GM04503 (cell line): Measurements from ENCODE around the gene SLC16A10.
"Not testable (repeated sequence)": the region's sequence is repeated elsewhere in the genome, so short reads cannot be mapped to it uniquely, and the experiment has no call there.

Source experiments
- DNase-seq: peaks from one replicate; pipeline ENCODE4 v3.0.0-alpha.2; 2012; ENCODE audit warnings: low read depth

SLC16A10 gene

GRCh38 chr6:111219785-111220184, 132.5 kb downstream of the SLC16A10 start:
- DNase-seq = no peak

GRCh38 chr6:111220383-111221031, 133.2 kb downstream of the SLC16A10 start:
- no peak for DNase-seq

GRCh38 chr6:111221804-111222203, 134.5 kb downstream of the SLC16A10 start:
- no peak for DNase-seq

- DNase-seq = no peak
Measured at GRCh38 chr6:111222341-111222740, 135.0 kb downstream of the SLC16A10 start.

- no peak for DNase-seq
Measured at GRCh38 chr6:111228094-111228493, 140.8 kb downstream of the SLC16A10 start.

GRCh38 chr6:111230351-111231089, 143.2 kb downstream of the SLC16A10 start:
- DNase-seq = peak; percentile 39

- DNase-seq = no peak
Measured at GRCh38 chr6:111231090-111231459, 143.8 kb downstream of the SLC16A10 start.

GRCh38 chr6:111237852-111238251, 150.5 kb downstream of the SLC16A10 start:
- DNase-seq = no peak

- DNase-seq = no peak
Measured at GRCh38 chr6:111238464-111239119, 151.3 kb downstream of the SLC16A10 start.

GRCh38 chr6:111239461-111239860, 152.2 kb downstream of the SLC16A10 start:
- DNase-seq = no peak

GRCh38 chr6:111242452-111242851, 155.1 kb downstream of the SLC16A10 start:
- no peak for DNase-seq

GRCh38 chr6:111243095-111243494, 155.8 kb downstream of the SLC16A10 start:
- DNase-seq = no peak

GRCh38 chr6:111248789-111249188, 161.5 kb downstream of the SLC16A10 start:
- no peak for DNase-seq

GRCh38 chr6:111250791-111251354, 163.6 kb downstream of the SLC16A10 start:
- DNase-seq = no peak

- no peak for DNase-seq
Measured at GRCh38 chr6:111252726-111253125, 165.4 kb downstream of the SLC16A10 start.

GRCh38 chr6:111254004-111254778, 166.9 kb downstream of the SLC16A10 start:
- DNase-seq = no peak

GRCh38 chr6:111254779-111255166, 167.5 kb downstream of the SLC16A10 start:
- no peak for DNase-seq

GRCh38 chr6:111255838-111256237, 168.5 kb downstream of the SLC16A10 start:
- not testable (repeated sequence) for DNase-seq

GRCh38 chr6:111256646-111257045, 169.3 kb downstream of the SLC16A10 start:
- no peak for DNase-seq

- no peak for DNase-seq
Measured at GRCh38 chr6:111258010-111258409, 170.7 kb downstream of the SLC16A10 start.

GRCh38 chr6:111258615-111259088, 171.3 kb downstream of the SLC16A10 start:
- DNase-seq = peak; percentile 32
